Measurements from ENCODE around the gene SIK3.
A peak's percentile ranks its signal among the peaks of the same experiment; 100 is the strongest.
"Not testable (repeated sequence)": the region's sequence is repeated elsewhere in the genome, so short reads cannot be mapped to it uniquely, and the experiment has no call there.

Gene SIK3

GRCh38 chr11:117045956-117046355 is 52.3 kb downstream of the SIK3 start:
- no peak for DNase-seq (ENCODE audit: low spot score)

GRCh38 chr11:117045196-117045595 is 53.0 kb downstream of the SIK3 start:
- DNase-seq (ENCODE audit: low spot score) = no peak

- no peak for DNase-seq (ENCODE audit: low spot score)
These were observed 53.8 kb downstream of the SIK3 start for GRCh38 chr11:117044287-117045035.

- DNase-seq (ENCODE audit: low spot score) = no peak
These were observed 55.5 kb downstream of the SIK3 start for GRCh38 chr11:117042689-117043088.

- no peak for DNase-seq (ENCODE audit: low spot score)
These were observed 58.3 kb downstream of the SIK3 start for GRCh38 chr11:117039900-117040299.

- no peak for DNase-seq (ENCODE audit: low spot score)
These were observed 59.0 kb downstream of the SIK3 start for GRCh38 chr11:117039270-117039669.

DNA sequence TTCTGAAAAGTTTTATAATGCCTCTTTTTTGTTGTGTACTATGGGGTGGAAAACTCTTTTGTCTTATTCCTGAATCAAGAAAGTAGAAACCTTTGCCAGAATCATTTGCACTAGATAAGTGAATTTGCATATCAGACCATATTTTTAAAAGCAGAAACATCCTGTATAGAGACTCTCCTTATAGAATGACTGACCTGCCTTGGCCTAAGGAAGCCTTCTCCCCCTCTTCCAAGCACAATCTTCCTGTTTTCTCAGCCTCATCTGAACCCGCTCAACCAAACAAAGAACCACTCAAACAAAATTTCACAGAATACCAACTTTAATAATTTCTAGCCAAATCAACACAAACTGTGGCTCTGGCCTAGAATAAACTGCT is 60.3 kb downstream of the SIK3 start:
- no peak for DNase-seq (ENCODE audit: low spot score)

DNA sequence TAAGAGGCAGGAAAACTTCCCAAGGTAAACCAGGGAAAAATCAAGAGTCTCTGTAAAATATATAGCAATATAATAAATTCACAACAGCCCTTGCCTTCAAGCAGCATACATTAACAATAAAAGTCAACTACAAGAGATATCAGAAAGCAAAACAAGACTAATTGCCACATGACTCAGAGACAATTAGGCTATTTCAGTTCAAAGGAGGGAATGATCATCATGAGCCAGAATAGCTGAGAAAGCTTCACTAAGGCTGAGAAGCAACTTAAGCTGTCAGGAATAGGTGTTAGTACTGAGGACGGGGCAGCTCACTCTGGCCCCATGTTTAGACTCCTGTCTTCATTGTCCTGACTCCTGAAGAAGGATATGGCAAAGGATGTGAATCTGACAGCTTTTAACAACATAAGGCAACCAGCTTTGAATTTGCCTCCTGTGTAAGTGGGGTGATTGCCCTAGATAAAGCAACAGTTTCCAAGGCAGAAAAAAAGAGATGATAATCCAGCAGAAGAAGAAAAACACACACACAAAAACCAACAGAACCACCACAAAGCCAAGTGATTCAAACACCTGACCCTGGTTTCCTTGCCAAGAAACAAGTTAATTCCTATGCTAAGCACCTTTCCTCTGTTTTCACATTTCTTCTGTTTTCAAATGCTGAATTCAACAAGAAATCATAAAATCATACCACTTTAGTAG is 60.8 kb downstream of the SIK3 start:
- DNase-seq (ENCODE audit: low spot score) = peak; percentile 24

DNA sequence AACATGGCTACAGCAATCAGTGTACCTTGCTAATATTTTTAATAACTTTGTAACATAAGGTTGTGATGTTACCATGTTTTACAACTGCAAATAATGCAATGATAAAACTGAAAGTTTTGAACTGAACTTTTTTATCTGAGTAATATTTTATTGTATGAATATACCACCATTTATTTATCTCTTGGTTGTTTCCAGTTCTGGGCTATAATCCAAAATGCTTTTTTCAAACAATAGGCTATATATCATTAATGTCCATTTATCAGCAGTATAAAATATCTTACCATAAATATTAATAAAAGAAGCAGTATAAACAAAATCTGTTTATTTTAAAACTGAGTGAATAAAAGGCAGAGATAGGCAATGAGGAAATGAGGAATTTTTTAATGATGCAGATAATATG is 63.3 kb downstream of the SIK3 start:
- DNase-seq (ENCODE audit: low spot score) = no peak

DNA sequence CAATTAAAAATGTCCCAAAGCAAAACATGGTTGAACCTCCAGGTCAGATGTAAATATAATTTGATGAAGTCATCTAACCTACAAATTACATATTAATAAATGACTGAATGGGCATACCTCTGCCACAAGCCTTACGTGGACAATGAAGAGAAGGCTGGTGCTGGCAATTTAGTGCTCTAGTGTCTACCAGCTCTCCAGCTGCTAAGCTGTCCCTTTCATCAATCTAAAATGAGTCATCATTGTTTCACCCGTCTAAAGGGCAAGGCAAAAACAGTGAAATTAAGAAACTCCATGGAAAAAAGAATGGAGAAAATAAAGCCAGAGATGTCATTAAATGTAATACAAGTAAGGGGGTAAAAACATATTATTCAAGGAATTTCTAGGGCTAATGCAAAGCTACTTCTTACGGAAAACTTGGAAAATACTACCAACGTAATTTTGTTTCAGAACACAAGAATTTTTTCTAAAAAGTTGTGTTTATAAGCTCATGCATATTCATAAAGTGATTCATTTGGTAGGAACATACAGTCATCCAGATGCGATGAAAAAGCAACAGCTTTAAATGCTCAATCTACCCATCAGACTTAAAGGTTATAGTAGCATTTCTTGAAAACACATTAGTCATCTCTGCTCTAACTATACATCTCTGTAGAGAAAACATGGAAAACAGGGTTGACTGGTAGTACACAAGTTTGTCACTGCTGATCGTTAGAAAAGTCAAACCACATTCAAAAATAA is 71.5 kb downstream of the SIK3 start:
- no peak for DNase-seq (ENCODE audit: low spot score)

DNA sequence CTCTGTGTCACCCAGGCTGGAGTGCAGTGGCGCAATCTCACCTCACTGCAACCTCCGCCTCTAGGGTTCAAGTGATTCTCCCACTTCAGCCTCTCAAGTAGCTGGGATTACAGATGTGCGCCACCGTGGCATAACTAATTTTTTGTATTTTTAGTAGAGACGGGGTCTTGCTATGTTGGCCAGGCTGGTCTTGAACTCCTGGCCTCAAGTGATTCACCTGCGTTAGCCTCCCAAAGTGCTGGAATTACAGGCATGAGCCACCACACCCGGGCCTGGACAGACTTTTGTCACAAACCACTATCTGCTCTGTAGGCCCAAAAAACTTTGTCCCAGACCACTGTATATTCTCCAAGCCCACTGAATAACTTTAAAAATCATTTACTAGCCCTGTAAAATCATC is 74.5 kb downstream of the SIK3 start:
- DNase-seq (ENCODE audit: low spot score) = not testable (repeated sequence)

DNA sequence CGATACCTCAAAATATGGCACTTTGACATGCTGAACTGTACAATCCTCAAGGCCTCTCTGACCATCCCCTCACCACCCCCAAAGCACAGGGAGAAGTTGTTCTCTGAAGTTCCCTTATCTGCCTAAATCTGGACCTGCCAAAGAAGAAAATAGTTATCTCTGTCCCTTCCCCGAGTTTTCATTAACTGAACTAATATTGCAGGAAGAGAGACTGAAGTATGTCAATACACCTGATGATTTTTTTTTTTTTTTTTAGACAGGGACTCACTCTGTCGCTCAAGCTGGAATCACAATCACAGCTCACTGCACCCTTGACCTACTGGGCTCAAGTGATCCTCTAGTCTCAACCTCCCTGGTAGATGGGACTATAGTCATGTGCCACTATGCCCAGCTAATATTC is 75.0 kb downstream of the SIK3 start:
- no peak for DNase-seq (ENCODE audit: low spot score)

GRCh38 chr11:117022526-117022925 is 75.7 kb downstream of the SIK3 start:
- DNase-seq (ENCODE audit: low spot score) = peak; percentile 43

DNA sequence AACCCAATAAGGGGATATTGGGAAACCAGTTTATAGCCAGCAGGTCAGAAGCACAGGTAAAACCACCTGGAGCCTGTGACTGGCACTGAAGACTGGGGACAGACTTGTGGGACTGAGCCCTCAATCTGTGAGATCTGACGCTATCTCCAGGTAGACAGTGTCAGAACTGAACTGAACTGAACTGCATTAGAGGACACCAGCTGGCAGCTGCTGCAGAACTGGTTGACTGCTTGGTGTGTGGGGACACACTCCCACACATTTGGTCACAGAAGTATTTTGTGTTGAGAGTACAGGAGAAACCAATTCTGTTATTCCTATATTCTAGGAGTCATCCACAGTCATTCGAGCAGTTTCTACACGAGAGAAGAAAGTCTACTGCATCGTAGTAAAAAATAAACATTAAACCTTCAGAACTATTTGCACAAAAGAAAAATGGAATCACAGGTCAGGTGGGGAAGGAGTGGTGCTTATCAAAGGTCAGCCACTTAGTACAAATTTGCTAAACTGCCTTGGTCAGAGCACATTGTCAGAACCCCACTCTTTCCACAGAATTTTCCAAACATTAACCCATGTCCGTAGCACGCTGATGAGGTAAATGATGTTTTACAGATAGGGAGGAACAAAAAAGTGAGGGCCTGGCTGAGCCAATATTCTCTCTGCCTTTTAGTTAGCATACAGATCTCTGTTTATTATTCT is 77.2 kb downstream of the SIK3 start:
- no peak for DNase-seq (ENCODE audit: low spot score)

- no peak for DNase-seq (ENCODE audit: low spot score)
These were observed 77.9 kb downstream of the SIK3 start for GRCh38 chr11:117020287-117020686.

- no peak for DNase-seq (ENCODE audit: low spot score)
These were observed 78.4 kb downstream of the SIK3 start for GRCh38 chr11:117019871-117020270.

GRCh38 chr11:117017456-117017855 is 80.8 kb downstream of the SIK3 start:
- DNase-seq (ENCODE audit: low spot score) = no peak

DNA sequence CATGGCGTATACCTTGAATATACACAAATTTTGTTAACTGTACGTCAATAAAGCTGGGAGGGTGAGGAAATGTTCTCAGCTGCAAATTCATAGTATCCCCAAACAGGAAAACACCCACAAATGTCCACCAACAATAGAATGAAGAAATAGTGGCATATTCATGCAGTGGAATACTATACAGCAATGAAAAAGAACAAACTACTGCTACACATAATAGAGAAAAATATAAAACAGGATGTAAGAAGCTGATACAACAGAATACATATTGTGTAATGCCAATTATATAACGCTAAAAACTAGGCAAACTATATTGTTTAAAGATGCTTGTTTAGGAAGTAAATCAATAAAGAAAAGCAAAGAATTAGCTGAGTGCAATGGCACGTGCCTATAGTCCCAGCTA is 81.5 kb downstream of the SIK3 start:
- no peak for DNase-seq (ENCODE audit: low spot score)

DNA sequence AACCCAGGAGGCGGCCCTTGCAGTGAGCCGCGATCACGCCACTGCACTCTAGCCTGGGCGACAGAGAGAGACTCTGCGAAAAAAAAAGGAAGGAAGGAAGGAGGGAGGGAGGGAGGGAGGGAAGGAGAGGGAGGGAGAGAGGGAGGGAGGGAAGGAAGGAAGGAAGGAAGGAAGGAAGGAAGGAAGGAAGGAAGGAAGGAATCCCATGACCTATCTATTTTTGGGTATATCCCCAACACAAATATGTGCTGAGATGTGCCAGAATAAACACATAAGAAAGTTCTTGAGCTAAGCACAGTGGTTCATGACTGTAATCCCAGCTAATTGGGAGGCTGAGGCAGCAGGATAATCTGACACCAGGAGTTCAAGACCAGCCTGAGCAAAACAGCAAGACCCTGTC is 82.0 kb downstream of the SIK3 start:
- no peak for DNase-seq (ENCODE audit: low spot score)

- no peak for DNase-seq (ENCODE audit: low spot score)
These were observed 86.7 kb downstream of the SIK3 start for GRCh38 chr11:117011541-117011898.

- no peak for DNase-seq (ENCODE audit: low spot score)
These were observed 87.3 kb downstream of the SIK3 start for GRCh38 chr11:117010808-117011540.
